ENCODE measurements around the gene SUOX.
"Not testable (repeated sequence)": the region's sequence is repeated elsewhere in the genome, so short reads cannot be mapped to it uniquely, and the experiment has no call there.

Gene SUOX

GRCh38 chr12:55996201-55996714 lies 818 bp upstream of the SUOX start:
- no peak for TF ChIP-seq POLR2A (IDR thresholded peaks at IDR 0.05; ENCODE audit: low read depth, low read length)
- peak; percentile 27 for DNase-seq (ENCODE audit: insufficient read length, low spot score)
- FAIRE-seq = no peak

- TF ChIP-seq POLR2A (IDR thresholded peaks at IDR 0.05; ENCODE audit: low read depth, low read length) = no peak
- FAIRE-seq (no peak), DNase-seq (ENCODE audit: insufficient read length, low spot score) (no peak)
Measured at GRCh38 chr12:55997535-55997859, 421 bp downstream of the SUOX start.

GRCh38 chr12:55999522-55999921 lies 2.4 kb downstream of the SUOX start:
- not testable (repeated sequence) for FAIRE-seq; DNase-seq (ENCODE audit: insufficient read length, low spot score)

- FAIRE-seq; DNase-seq (ENCODE audit: insufficient read length, low spot score): not testable (repeated sequence)
Measured at GRCh38 chr12:55999999-56000540, 3.0 kb downstream of the SUOX start.

GRCh38 chr12:56001487-56002100 lies 4.5 kb downstream of the SUOX start:
- FAIRE-seq (no peak), DNase-seq (ENCODE audit: insufficient read length, low spot score) (no peak)
- no peak for TF ChIP-seq POLR2A (IDR thresholded peaks at IDR 0.05; ENCODE audit: low read depth, low read length)

- not testable (repeated sequence) for FAIRE-seq; DNase-seq (ENCODE audit: insufficient read length, low spot score)
Measured at GRCh38 chr12:56003376-56003775, 6.3 kb downstream of the SUOX start.

GRCh38 chr12:56004211-56004610 lies 7.1 kb downstream of the SUOX start:
- no peak for DNase-seq (ENCODE audit: insufficient read length, low spot score)
- FAIRE-seq = no peak
- TF ChIP-seq POLR2A (IDR thresholded peaks at IDR 0.05; ENCODE audit: low read depth, low read length) = no peak

- DNase-seq (ENCODE audit: insufficient read length, low spot score) (peak; percentile 45), FAIRE-seq (no peak)
- TF ChIP-seq POLR2A (IDR thresholded peaks at IDR 0.05; ENCODE audit: low read depth, low read length) = no peak
Measured at GRCh38 chr12:56007564-56008559, 10.8 kb downstream of the SUOX start.

- FAIRE-seq = no peak
- no peak for DNase-seq (ENCODE audit: insufficient read length, low spot score)
- TF ChIP-seq POLR2A (IDR thresholded peaks at IDR 0.05; ENCODE audit: low read depth, low read length) = no peak
Measured at GRCh38 chr12:56010111-56010570, 13.1 kb downstream of the SUOX start.

- no peak for FAIRE-seq
Measured at GRCh38 chr12:56011509-56012090, 14.5 kb downstream of the SUOX start.

GRCh38 chr12:56013482-56013881 lies 16.4 kb downstream of the SUOX start:
- no peak for TF ChIP-seq POLR2A (IDR thresholded peaks at IDR 0.05; ENCODE audit: low read depth, low read length)
- no peak for FAIRE-seq

More at GRCh38 chr12:56011509-56012090, 14.5 kb downstream of the SUOX start:
- DNase-seq (ENCODE audit: insufficient read length, low spot score) = no peak
- TF ChIP-seq POLR2A (IDR thresholded peaks at IDR 0.05; ENCODE audit: low read depth, low read length) = no peak

GRCh38 chr12:56014205-56014604 lies 17.1 kb downstream of the SUOX start:
- no peak for TF ChIP-seq POLR2A (IDR thresholded peaks at IDR 0.05; ENCODE audit: low read depth, low read length)
- no peak for DNase-seq (ENCODE audit: insufficient read length, low spot score)
- no peak for FAIRE-seq

More at GRCh38 chr12:56013482-56013881, 16.4 kb downstream of the SUOX start:
- DNase-seq (ENCODE audit: insufficient read length, low spot score) = no peak

GRCh38 chr12:56017181-56017580 lies 20.1 kb downstream of the SUOX start:
- TF ChIP-seq POLR2A (IDR thresholded peaks at IDR 0.05; ENCODE audit: low read depth, low read length) = no peak
- DNase-seq (ENCODE audit: insufficient read length, low spot score) (no peak), FAIRE-seq (no peak)

- FAIRE-seq (no peak), DNase-seq (ENCODE audit: insufficient read length, low spot score) (no peak)
- no peak for TF ChIP-seq POLR2A (IDR thresholded peaks at IDR 0.05; ENCODE audit: low read depth, low read length)
Measured at GRCh38 chr12:56018356-56018755, 21.3 kb downstream of the SUOX start.

All from H54 (cell line).